ENCODE data around the gene SH3TC1. TPM values are rescaled to one million over a fixed set of nuclear protein-coding genes. Genes with fewer than 3 reads are reported as not detected.

Gene SH3TC1
- 32.1 and 33.5 TPM in 2 replicates for total RNA-seq

DNA sequence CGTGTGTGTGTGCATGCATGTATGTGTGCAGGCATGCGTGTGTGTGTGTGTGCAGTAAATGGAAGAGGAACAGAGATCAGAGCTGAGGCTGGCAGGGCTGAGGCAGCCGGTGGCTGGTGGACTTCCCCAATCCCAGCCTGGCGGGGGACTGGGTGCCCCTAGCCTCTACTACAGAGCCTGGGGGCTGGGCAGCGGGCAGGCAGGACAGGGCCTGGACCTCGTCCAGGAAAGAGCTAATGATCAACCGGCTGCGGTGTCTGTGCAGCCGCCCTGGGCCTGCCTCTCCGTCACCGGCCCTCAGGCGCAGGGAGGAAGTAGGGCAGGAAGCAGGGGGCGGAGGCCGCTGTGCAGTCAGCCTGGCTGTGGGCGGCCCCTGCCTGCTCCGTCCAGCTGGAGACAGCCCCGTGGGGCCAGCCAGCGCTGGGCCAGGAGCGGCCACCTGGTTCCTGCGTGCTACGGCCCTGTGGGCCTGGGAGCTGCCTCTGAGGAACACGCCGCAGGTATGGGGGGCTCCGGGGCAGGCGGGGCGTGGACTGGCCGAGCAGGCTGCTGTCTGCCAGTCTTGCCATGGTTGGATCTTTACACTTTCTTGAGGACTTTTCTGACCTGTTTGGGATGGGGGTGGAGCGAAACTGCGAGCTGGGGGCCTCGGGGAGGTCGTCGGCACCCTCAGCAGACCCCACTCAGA lies at the start of gene SH3TC1:
Gene SH3TC1 (plus strand): TSS at position 385 of the 688 bp plus-strand sequence. CDS start 5,905 bp downstream, outside the sequence.
- TF ChIP-seq, protein P1, sequence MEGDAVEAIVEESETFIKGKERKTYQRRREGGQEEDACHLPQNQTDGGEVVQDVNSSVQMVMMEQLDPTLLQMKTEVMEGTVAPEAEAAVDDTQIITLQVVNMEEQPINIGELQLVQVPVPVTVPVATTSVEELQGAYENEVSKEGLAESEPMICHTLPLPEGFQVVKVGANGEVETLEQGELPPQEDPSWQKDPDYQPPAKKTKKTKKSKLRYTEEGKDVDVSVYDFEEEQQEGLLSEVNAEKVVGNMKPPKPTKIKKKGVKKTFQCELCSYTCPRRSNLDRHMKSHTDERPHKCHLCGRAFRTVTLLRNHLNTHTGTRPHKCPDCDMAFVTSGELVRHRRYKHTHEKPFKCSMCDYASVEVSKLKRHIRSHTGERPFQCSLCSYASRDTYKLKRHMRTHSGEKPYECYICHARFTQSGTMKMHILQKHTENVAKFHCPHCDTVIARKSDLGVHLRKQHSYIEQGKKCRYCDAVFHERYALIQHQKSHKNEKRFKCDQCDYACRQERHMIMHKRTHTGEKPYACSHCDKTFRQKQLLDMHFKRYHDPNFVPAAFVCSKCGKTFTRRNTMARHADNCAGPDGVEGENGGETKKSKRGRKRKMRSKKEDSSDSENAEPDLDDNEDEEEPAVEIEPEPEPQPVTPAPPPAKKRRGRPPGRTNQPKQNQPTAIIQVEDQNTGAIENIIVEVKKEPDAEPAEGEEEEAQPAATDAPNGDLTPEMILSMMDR (IDR thresholded peaks at IDR 0.05; ENCODE audit: insufficient read depth, low read length, severe bottlenecking): no peak
- FAIRE-seq (no peak), DNase-seq (ENCODE audit: low read depth) (peak; percentile 85)
- Histone ChIP-seq H3K36me3 (ENCODE audit: control insufficient read depth, insufficient read depth, low read length) (peaks cover 12% of the 10 kb centered on the region), H3K4me3 (ENCODE audit: low read depth, low read length) (peak within 1 kb of the TSS; percentile 85), H3K27me3 (ENCODE audit: control insufficient read depth, insufficient read depth, low read length) (no peaks in the 10 kb centered on the region)

DNA sequence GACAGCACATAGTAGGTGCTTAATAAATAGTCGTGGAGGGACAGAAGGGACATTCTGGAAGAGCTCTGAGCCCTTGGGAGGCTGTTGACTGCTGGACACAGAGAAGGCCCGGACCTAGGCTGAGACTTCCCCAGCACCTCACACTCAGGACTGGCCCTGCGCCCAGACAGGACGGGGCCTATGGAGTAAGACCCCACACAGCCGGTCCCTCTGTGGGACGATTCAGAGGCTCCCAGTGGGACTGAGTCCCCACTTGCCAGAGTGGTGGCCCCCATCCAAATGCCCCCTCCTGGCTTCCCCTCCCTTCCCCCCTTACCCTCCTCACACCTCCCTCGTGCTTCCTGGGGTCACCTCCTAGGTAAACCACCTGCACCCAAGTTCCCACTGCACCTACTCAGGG lies 49.4 kb upstream of the SH3TC1 start:
- Histone ChIP-seq H3K4me3 (ENCODE audit: low read depth, low read length) (no peak overlapping the region), H3K27me3 (ENCODE audit: control insufficient read depth, insufficient read depth, low read length) (peaks cover 7% of the 10 kb centered on the region), H3K36me3 (ENCODE audit: control insufficient read depth, insufficient read depth, low read length) (no peaks in the 10 kb centered on the region)
- no peak for DNase-seq (ENCODE audit: low read depth)
- no peak for FAIRE-seq
- TF ChIP-seq, protein P1 (IDR thresholded peaks at IDR 0.05; ENCODE audit: insufficient read depth, low read length, severe bottlenecking): no peak

- no peaks in the 10 kb centered on the region for H3K36me3 ChIP-seq (ENCODE audit: control insufficient read depth, insufficient read depth, low read length)
- no peak overlapping the region for H3K4me3 ChIP-seq (ENCODE audit: low read depth, low read length)
- TF ChIP-seq, protein P1 (IDR thresholded peaks at IDR 0.05; ENCODE audit: insufficient read depth, low read length, severe bottlenecking): no peak
- DNase-seq (ENCODE audit: low read depth) (no peak), FAIRE-seq (no peak)
- peaks cover 7% of the 10 kb centered on the region for H3K27me3 ChIP-seq (ENCODE audit: control insufficient read depth, insufficient read depth, low read length)
These were observed 48.7 kb upstream of the SH3TC1 start for GRCh38 chr4:8150152-8151090.

DNA sequence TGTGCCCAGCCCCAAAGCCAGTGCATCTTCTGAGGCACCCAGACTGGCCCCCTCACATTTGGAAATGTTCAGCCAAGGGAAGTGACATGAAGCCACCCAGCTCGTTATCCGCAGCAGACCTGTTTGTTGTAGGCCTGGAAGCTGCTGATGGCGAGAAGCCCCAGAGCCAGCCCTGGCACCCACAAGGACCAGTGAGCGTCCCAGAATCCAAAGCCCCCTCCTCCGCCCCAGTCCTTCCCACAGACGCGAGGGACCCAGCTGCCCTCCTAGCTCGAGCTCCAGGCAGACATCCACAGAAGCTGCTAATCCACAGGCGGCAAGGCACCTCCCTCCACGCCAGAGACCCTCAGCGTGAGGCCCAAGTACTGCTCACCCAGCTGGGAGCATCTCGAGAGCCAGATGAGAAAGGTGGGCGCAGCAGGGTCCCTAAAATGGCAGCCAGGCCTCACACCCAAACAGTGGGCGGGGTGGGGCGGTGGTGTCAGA lies 47.9 kb upstream of the SH3TC1 start:
- FAIRE-seq (no peak), DNase-seq (ENCODE audit: low read depth) (no peak)
- Histone ChIP-seq H3K4me3 (ENCODE audit: low read depth, low read length) (no peak overlapping the region), H3K36me3 (ENCODE audit: control insufficient read depth, insufficient read depth, low read length) (no peaks in the 10 kb centered on the region), H3K27me3 (ENCODE audit: control insufficient read depth, insufficient read depth, low read length) (peaks cover 7% of the 10 kb centered on the region)
- TF ChIP-seq, protein P1 (IDR thresholded peaks at IDR 0.05; ENCODE audit: insufficient read depth, low read length, severe bottlenecking): no peak

DNA sequence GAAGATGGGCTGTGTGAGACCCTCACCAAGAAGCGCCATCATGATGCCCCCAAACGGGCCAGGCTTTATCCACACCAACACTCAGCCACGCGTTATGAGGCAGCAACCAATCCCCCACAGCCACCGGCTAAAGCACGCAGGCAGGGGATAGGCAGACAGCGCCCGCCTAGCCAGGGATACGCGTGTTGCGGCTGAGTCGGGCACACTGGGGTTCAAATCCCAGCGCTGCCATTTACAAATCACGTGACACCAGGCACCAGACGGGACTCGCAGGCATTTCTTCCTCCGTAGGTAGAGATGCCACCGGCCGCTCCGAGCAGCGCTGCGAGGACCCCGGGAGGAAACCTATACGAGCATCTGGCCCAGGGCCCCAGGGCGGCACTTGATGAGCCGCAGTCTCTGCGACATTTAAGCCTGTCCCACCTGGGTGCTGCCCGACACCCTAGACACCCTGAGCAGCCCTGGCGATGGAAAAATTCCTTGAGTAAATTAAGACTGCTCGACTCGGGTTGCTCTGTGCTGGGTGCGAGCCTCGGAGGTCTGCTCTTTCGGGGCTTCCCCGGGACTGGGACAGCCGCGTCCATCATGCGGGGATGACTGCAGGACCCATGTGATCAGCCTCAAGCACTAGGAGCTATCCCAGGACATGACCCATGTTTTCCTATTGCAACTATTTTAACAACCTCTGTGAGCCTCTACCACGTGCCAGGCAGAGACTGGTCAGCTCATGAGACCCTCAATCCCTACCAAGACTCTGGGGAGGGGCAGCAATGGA lies 46.8 kb upstream of the SH3TC1 start:
- no peak for FAIRE-seq
- no peak for DNase-seq (ENCODE audit: low read depth)
- no peak overlapping the region for H3K4me3 ChIP-seq (ENCODE audit: low read depth, low read length)
- TF ChIP-seq, protein P1 (IDR thresholded peaks at IDR 0.05; ENCODE audit: insufficient read depth, low read length, severe bottlenecking): no peak
- H3K36me3 ChIP-seq (ENCODE audit: control insufficient read depth, insufficient read depth, low read length): no peaks in the 10 kb centered on the region
- H3K27me3 ChIP-seq (ENCODE audit: control insufficient read depth, insufficient read depth, low read length): peaks cover 10% of the 10 kb centered on the region

Data from bronchial epithelial cell (primary cell).